BE2C (cell line): ENCODE results near the gene TAOK2.
"Not testable (repeated sequence)": the region's sequence is repeated elsewhere in the genome, so short reads cannot be mapped to it uniquely, and the experiment has no call there.

Experiments
- DNase-seq: peaks from one replicate; pipeline ENCODE4 v3.0.0-alpha.2; 2020
- H3K27me3 ChIP-seq: fragments of 250-450 bp; sonication (Bioruptor Pico); 2 replicates; pipeline ENCODE4 v1.5.1; 2020; ENCODE audit warnings: mild to moderate bottlenecking
- H3K36me3 ChIP-seq: fragments of 250-450 bp; sonication (Bioruptor Pico); 2 replicates; pipeline ENCODE4 v1.5.1; 2020; ENCODE audit warnings: mild to moderate bottlenecking
- H3K4me1 ChIP-seq: fragments of 250-450 bp; sonication (Bioruptor Pico); 2 replicates; pipeline ENCODE4 v1.5.1; 2020
- H3K4me3 ChIP-seq: 2 replicates; pipeline ENCODE4 v1.5.1; 2011; ENCODE audit warnings: low read depth, low read length
- H3K9me3 ChIP-seq: fragments of 250-450 bp; sonication (Bioruptor Pico); 2 replicates; pipeline ENCODE4 v1.5.1; 2020
- CTCF ChIP-seq: IDR thresholded peaks from 2 replicates; pipeline ENCODE4 v1.5.1; 2012; ENCODE audit warnings: mild to moderate bottlenecking, low read depth, low read length

The TAOK2 gene

GRCh38 chr16:30007378-30007895, 33.8 kb downstream of the TAOK2 start:
- H3K27me3 ChIP-seq: no peaks in the 10 kb centered on the region
- H3K36me3 ChIP-seq: peaks cover 4% of the 10 kb centered on the region; the same call in 1 of the 2 replicates

GRCh38 chr16:30009085-30009862, 35.6 kb downstream of the TAOK2 start:
- H3K36me3 ChIP-seq: no peaks in the 10 kb centered on the region
- H3K4me1 ChIP-seq: peaks cover 3% of the 10 kb centered on the region; the same call in 1 of the 2 replicates
- no peak overlapping the region for H3K4me3 ChIP-seq
- H3K9me3 ChIP-seq: no peaks in the 10 kb centered on the region
- no peaks in the 10 kb centered on the region for H3K27me3 ChIP-seq
- no peak for DNase-seq
- no peak for TF ChIP-seq CTCF

More at GRCh38 chr16:30007378-30007895, 33.8 kb downstream of the TAOK2 start:
- no peak overlapping the region for H3K4me3 ChIP-seq
- DNase-seq: no peak
- peaks cover 3% of the 10 kb centered on the region; the same call in 1 of the 2 replicates for H3K4me1 ChIP-seq
- no peak for TF ChIP-seq CTCF
- no peaks in the 10 kb centered on the region for H3K9me3 ChIP-seq

GRCh38 chr16:30009990-30010843, 36.5 kb downstream of the TAOK2 start:
- TF ChIP-seq CTCF: no peak
- Histone ChIP-seq H3K4me3 (peak overlapping the region; percentile 54), H3K27me3 (no peaks in the 10 kb centered on the region), H3K4me1 (no peaks in the 10 kb centered on the region), H3K36me3 (no peaks in the 10 kb centered on the region), H3K9me3 (no peaks in the 10 kb centered on the region)
- DNase-seq: no peak

GRCh38 chr16:30010844-30011713, 37.4 kb downstream of the TAOK2 start, which contains the start of gene DOC2A:
DOC2A (minus strand) TSS chr16:30011027; CDS start chr16:30010222, 805 bp downstream.
- no peaks in the 10 kb centered on the region for H3K36me3 ChIP-seq
- no peaks in the 10 kb centered on the region for H3K27me3 ChIP-seq
- no peak for TF ChIP-seq CTCF
- H3K4me3 ChIP-seq: peak within 1 kb of the TSS; percentile 54
- no peaks in the 10 kb centered on the region for H3K4me1 ChIP-seq
- DNase-seq: peak; percentile 65
- H3K9me3 ChIP-seq: no peaks in the 10 kb centered on the region

GRCh38 chr16:30011714-30012504, 38.2 kb downstream of the TAOK2 start:
- Histone ChIP-seq H3K27me3 (no peaks in the 10 kb centered on the region), H3K9me3 (no peaks in the 10 kb centered on the region), H3K4me3 (no peak overlapping the region; the same call in 1 of the 2 replicates), H3K4me1 (no peaks in the 10 kb centered on the region), H3K36me3 (no peaks in the 10 kb centered on the region)
- no peak for DNase-seq
- TF ChIP-seq CTCF: no peak

- not testable (repeated sequence) for DNase-seq, H3K9me3 ChIP-seq, H3K4me3 ChIP-seq, H3K4me1 ChIP-seq, H3K27me3 ChIP-seq, H3K36me3 ChIP-seq
These were observed 38.9 kb downstream of the TAOK2 start for GRCh38 chr16:30012598-30012997.

- not testable (repeated sequence) for DNase-seq, H3K36me3 ChIP-seq
These were observed 41.8 kb downstream of the TAOK2 start for GRCh38 chr16:30015450-30015849.

More at GRCh38 chr16:30015450-30015849, 41.8 kb downstream of the TAOK2 start:
- H3K4me3 ChIP-seq, H3K9me3 ChIP-seq, H3K27me3 ChIP-seq, H3K4me1 ChIP-seq: not testable (repeated sequence)
